Activated CD8-positive, alpha-beta T cell treated with anti-CD3 and anti-CD28 coated beads, Interleukin-2, amount 10 ng/mL, durations not matched to agents 7 days and 5 days (primary cell): ENCODE results near the gene YEATS2. TPM values are rescaled to one million over a fixed set of nuclear protein-coding genes. Genes with fewer than 3 reads are reported as not detected.
"Not testable (repeated sequence)": the region's sequence is repeated elsewhere in the genome, so short reads cannot be mapped to it uniquely, and the experiment has no call there.

Experiments used
- ATAC-seq: fragments of 150-1000 bp; cut with Tn5 transposase; one replicate; pipeline ENCODE4 v1.10.0; 2021; ENCODE audit warnings: moderate library complexity
- CTCF ChIA-PET: fragments of 350-600 bp; sonication (Branson Sonifier 250); formaldehyde crosslinking; loops from one replicate; lab custom pipeline; 2021; ENCODE audit warnings: antibody characterized with exemption; lab: Charles Lee
- POLR2A ChIA-PET: fragments of 350-600 bp; sonication (Branson Sonifier 250); formaldehyde crosslinking; loops from one replicate; lab custom pipeline; 2021; ENCODE audit warnings: antibody characterized with exemption; lab: Charles Lee
- DNase-seq: peaks from one replicate; pipeline ENCODE4 v3.0.0-alpha.2; 2020
- H3K27ac Mint-ChIP-seq: one replicate; pipeline ENCODE4 v1.8.0; 2021; ENCODE audit warnings: mild to moderate bottlenecking, mixed read lengths
- H3K27me3 Mint-ChIP-seq: one replicate; pipeline ENCODE4 v1.8.0; 2021; ENCODE audit warnings: low read depth, mixed read lengths
- H3K36me3 Mint-ChIP-seq: one replicate; pipeline ENCODE4 v1.8.0; 2021; ENCODE audit warnings: low read depth, mixed read lengths
- H3K4me1 Mint-ChIP-seq: one replicate; pipeline ENCODE4 v1.8.0; 2021; ENCODE audit warnings: low read depth, mixed read lengths
- H3K4me3 Mint-ChIP-seq: one replicate; pipeline ENCODE4 v1.8.0; 2021; ENCODE audit warnings: mild to moderate bottlenecking, mixed read lengths
- H3K9me3 Mint-ChIP-seq: one replicate; pipeline ENCODE4 v1.8.0; 2022; ENCODE audit warnings: mixed read lengths; ENCODE audit not compliant: insufficient read depth
- total RNA-seq, 2 experiments: library from RNA; stranded (reverse); gene quantifications; one replicate each; pipeline ENCODE4 v1.2.3, GENCODE V29; 2021

The YEATS2 gene
- total RNA-seq, 2 experiments from 2014 or later, result 49.3 to 52.6 TPM

GRCh38 chr3:183718012-183718411 lies 20.4 kb downstream of the YEATS2 start:
- Mint-ChIP-seq H3K9me3 (no peaks in the 10 kb centered on the region), H3K27me3 (no peaks in the 10 kb centered on the region), H3K36me3 (peaks cover 45% of the 10 kb centered on the region), H3K4me1 (no peaks in the 10 kb centered on the region), H3K4me3 (no peak overlapping the region), H3K27ac (no peak overlapping the region)
- DNase-seq (no peak), ATAC-seq (no peak)
- ChIA-PET CTCF (no interaction called here), POLR2A (no interaction called here)

- H3K4me1 Mint-ChIP-seq, result no peaks in the 10 kb centered on the region
- ChIA-PET CTCF (no interaction called here), POLR2A (no interaction called here)
- no peaks in the 10 kb centered on the region for H3K9me3 Mint-ChIP-seq
- no peak overlapping the region for H3K27ac Mint-ChIP-seq
- H3K36me3 Mint-ChIP-seq, result peaks cover 64% of the 10 kb centered on the region
- no peak overlapping the region for H3K4me3 Mint-ChIP-seq
- no peak for DNase-seq
- no peaks in the 10 kb centered on the region for H3K27me3 Mint-ChIP-seq
- no peak for ATAC-seq
Measured at GRCh38 chr3:183725387-183725786, 27.8 kb downstream of the YEATS2 start.

DNA sequence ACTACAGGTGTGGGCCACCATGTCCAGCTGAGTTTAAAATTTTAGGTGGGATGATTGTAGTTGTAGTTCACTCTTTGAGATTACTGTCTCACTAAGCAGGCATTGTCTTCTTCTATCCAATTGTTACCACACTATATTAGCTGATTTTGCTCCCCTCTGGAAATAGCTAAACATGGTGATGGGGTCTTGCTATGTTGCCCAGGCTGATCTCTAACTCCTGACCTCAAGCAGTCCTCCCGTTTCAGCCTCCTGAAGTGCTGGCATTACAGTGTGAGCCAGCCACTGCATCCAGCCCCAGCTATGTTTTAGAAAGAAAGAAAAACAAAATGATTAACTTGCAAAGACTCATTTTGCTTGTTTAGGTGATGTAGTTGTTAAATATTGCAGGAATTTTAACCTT lies 30.6 kb downstream of the YEATS2 start:
- no peaks in the 10 kb centered on the region for H3K9me3 Mint-ChIP-seq
- ATAC-seq (no peak), DNase-seq (no peak)
- H3K4me1 Mint-ChIP-seq, result no peaks in the 10 kb centered on the region
- peaks cover 62% of the 10 kb centered on the region for H3K36me3 Mint-ChIP-seq
- H3K27me3 Mint-ChIP-seq, result no peaks in the 10 kb centered on the region
- peak overlapping the region; percentile 6 for H3K27ac Mint-ChIP-seq
- CTCF ChIA-PET, result interaction anchor here (1.0 kb wide), 1 partner anchor 39 kb away, joined by 4 read pairs; no protein-coding TSS in a partner anchor
- POLR2A ChIA-PET, result no interaction called here
- no peak overlapping the region for H3K4me3 Mint-ChIP-seq

- DNase-seq (no peak), ATAC-seq (no peak)
- ChIA-PET CTCF (no interaction called here), POLR2A (no interaction called here)
- Mint-ChIP-seq H3K4me3 (no peak overlapping the region), H3K27ac (no peak overlapping the region), H3K27me3 (no peaks in the 10 kb centered on the region), H3K36me3 (peaks cover 71% of the 10 kb centered on the region), H3K9me3 (no peaks in the 10 kb centered on the region), H3K4me1 (no peaks in the 10 kb centered on the region)
Measured at GRCh38 chr3:183730361-183730760, 32.8 kb downstream of the YEATS2 start.

DNA sequence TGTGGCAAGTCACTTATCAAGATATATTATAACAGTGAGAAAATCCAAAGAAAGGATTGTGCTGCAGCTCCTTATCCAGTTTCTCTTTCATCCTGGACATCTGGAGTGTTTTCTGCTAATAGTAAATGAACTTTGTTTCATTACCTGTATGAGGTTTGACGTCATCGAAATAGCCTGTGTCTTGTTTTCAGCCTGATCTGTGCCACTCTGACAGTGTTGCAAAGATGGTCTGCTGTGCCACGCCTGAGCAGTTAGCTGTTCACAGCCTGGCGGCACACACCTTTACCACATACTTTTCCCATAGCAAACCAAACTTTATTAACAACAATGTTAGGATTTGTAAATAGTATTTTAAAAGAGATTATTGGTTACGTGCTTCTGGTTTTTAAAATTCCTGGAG lies 34.0 kb downstream of the YEATS2 start:
- Mint-ChIP-seq H3K36me3 (peaks cover 70% of the 10 kb centered on the region), H3K27ac (no peak overlapping the region), H3K4me3 (no peak overlapping the region), H3K9me3 (no peaks in the 10 kb centered on the region), H3K27me3 (no peaks in the 10 kb centered on the region), H3K4me1 (no peaks in the 10 kb centered on the region)
- CTCF ChIA-PET, result no interaction called here
- DNase-seq (no peak), ATAC-seq (no peak)
- POLR2A ChIA-PET, result no interaction called here

DNA sequence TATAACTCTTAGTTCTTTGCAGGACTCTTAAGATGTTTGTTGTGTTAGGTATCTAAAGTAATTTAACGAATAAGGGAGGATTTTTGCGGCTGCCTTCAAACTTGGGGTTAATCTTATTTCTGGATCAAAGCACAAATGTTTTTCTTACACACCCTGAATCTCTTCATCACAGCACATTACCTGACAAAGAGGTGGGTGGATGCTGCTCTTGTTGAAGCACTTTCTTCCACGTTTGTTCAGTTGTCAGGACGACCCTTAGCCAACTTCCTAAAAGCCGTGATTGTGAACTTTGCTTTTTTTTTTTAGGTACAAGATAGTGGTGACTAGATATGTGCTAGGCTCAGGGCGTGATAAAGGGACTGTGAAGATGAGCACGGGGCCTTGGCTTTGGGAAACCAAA lies 36.0 kb downstream of the YEATS2 start:
- H3K36me3 Mint-ChIP-seq, result peaks cover 71% of the 10 kb centered on the region
- DNase-seq (no peak), ATAC-seq (no peak)
- H3K9me3 Mint-ChIP-seq, result no peaks in the 10 kb centered on the region
- ChIA-PET POLR2A (no interaction called here), CTCF (no interaction called here)
- no peak overlapping the region for H3K27ac Mint-ChIP-seq
- no peaks in the 10 kb centered on the region for H3K27me3 Mint-ChIP-seq
- H3K4me3 Mint-ChIP-seq, result no peak overlapping the region
- H3K4me1 Mint-ChIP-seq, result no peaks in the 10 kb centered on the region

GRCh38 chr3:183734750-183735494 lies 37.3 kb downstream of the YEATS2 start:
- ChIA-PET CTCF (interaction anchor here (1.5 kb wide), 1 partner anchor 32 kb away, joined by 5 read pairs; no protein-coding TSS in a partner anchor), POLR2A (no interaction called here)
- DNase-seq (no peak), ATAC-seq (no peak)
- peaks cover 65% of the 10 kb centered on the region for H3K36me3 Mint-ChIP-seq
- no peaks in the 10 kb centered on the region for H3K27me3 Mint-ChIP-seq
- no peaks in the 10 kb centered on the region for H3K9me3 Mint-ChIP-seq
- no peak overlapping the region for H3K4me3 Mint-ChIP-seq
- no peaks in the 10 kb centered on the region for H3K4me1 Mint-ChIP-seq
- no peak overlapping the region for H3K27ac Mint-ChIP-seq

DNA sequence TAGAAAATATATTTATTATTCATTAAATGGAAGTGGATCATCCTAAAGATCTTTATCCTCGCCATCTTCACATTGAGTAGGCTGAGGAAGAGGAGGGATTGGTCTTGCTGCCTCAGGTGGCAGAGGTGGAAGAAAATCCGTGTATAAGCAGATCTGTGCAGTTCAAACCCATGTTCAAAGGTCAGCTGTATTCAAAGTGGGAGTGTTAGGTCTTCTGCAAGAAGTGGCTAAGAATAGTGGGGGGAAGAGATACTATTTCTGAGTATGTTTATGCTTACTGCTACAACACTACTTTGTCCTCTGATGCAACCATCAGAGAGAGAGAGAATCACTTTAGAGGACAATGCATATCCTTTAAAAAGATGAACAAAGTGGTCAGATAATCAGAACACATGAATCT lies 39.5 kb downstream of the YEATS2 start:
- H3K27me3 Mint-ChIP-seq, result no peaks in the 10 kb centered on the region
- H3K4me3 Mint-ChIP-seq, result no peak overlapping the region
- ATAC-seq (no peak), DNase-seq (no peak)
- no peaks in the 10 kb centered on the region for H3K4me1 Mint-ChIP-seq
- peaks cover 55% of the 10 kb centered on the region for H3K36me3 Mint-ChIP-seq
- no peak overlapping the region for H3K27ac Mint-ChIP-seq
- CTCF ChIA-PET, result interaction anchor here (1.1 kb wide), 1 partner anchor 30 kb away, joined by 4 read pairs; no protein-coding TSS in a partner anchor
- H3K9me3 Mint-ChIP-seq, result no peaks in the 10 kb centered on the region
- POLR2A ChIA-PET, result no interaction called here

GRCh38 chr3:183740154-183740553 lies 42.6 kb downstream of the YEATS2 start:
- H3K4me3 Mint-ChIP-seq, POLR2A ChIA-PET, H3K27me3 Mint-ChIP-seq, CTCF ChIA-PET, H3K4me1 Mint-ChIP-seq, ATAC-seq, H3K27ac Mint-ChIP-seq, H3K9me3 Mint-ChIP-seq, DNase-seq: not testable (repeated sequence)
- H3K36me3 Mint-ChIP-seq, result peaks cover 53% of the 10 kb centered on the region

GRCh38 chr3:183743231-183743630 lies 45.6 kb downstream of the YEATS2 start:
- Mint-ChIP-seq H3K9me3 (no peaks in the 10 kb centered on the region), H3K36me3 (peaks cover 46% of the 10 kb centered on the region), H3K4me1 (no peaks in the 10 kb centered on the region), H3K27ac (no peak overlapping the region), H3K4me3 (no peak overlapping the region), H3K27me3 (no peaks in the 10 kb centered on the region)
- POLR2A ChIA-PET, result no interaction called here
- ATAC-seq (no peak), DNase-seq (no peak)
- CTCF ChIA-PET, result no interaction called here

DNA sequence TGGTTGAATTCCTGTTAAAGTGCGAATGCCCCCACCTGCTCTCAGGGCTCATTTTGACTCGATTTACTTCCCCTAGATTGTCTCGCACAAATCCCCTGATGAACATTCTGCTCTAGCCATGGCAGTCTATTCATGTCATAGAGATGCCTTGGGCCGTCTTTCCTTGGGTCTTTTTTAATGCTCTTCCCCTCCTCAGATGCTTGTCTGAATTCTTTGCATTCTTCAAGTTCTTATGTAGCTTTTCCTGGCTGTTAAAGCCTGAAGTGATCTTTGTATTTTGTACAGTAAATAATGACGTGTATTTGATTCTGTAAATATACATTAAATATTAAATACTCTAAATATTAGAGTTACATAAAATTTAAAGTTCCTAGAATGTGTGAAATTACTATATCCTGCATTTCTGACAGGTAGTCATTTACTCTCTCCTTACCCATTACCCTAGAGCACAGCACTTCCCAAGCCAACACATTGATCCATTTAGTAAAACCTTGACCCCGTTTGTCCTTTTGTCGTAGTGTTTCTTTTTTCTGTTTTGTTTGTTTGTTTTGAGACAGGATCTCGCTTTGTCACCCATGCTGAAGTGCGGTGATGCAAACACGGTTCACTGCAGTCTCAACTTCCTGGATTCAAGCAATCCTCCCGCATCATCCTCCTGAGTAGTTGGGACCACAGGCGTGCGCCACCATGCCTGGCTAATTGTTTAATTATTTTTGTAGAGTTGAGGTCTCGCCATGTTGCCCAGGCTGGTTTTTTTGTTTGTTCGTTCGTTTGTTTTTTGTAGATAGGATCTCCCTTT lies 47.9 kb downstream of the YEATS2 start:
- Mint-ChIP-seq H3K36me3 (peaks cover 52% of the 10 kb centered on the region), H3K4me3 (no peak overlapping the region), H3K27ac (no peak overlapping the region), H3K27me3 (no peaks in the 10 kb centered on the region), H3K9me3 (no peaks in the 10 kb centered on the region), H3K4me1 (no peaks in the 10 kb centered on the region)
- ChIA-PET CTCF (no interaction called here), POLR2A (no interaction called here)
- ATAC-seq (no peak), DNase-seq (no peak)

DNA sequence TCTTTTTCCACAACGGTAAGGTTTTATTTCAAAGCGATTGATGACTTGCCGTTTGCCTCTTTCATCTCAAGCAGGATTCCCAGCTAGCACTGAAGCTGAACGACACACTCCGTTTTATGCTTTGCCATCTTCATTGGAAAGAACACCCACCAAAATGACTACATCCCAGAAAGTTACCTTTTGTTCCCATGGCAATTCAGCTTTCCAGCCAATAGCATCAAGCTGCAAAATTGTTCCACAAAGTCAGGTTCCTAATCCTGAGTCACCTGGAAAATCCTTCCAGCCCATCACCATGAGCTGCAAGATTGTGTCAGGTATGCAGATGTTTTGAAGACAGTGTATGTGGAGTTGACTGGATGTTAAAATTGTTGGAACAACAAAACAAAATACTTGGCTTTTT lies 56.5 kb downstream of the YEATS2 start:
- ChIA-PET POLR2A (no interaction called here), CTCF (interaction anchor here (1.1 to 1.8 kb wide), 2 partner anchors 13 to 265 kb away, joined by 4 to 8 read pairs; no protein-coding TSS in a partner anchor)
- no peaks in the 10 kb centered on the region for H3K27me3 Mint-ChIP-seq
- no peak for ATAC-seq
- no peak overlapping the region for H3K27ac Mint-ChIP-seq
- H3K4me3 Mint-ChIP-seq, result no peak overlapping the region
- H3K4me1 Mint-ChIP-seq, result peaks cover 2% of the 10 kb centered on the region
- no peaks in the 10 kb centered on the region for H3K9me3 Mint-ChIP-seq
- H3K36me3 Mint-ChIP-seq, result peaks cover 52% of the 10 kb centered on the region
- no peak for DNase-seq
